Central memory CD4-positive, alpha-beta T cell (primary cell): Measurements from ENCODE around the gene RBM10.

Source experiments
- DNase-seq: peaks from one replicate; pipeline ENCODE4 v3.0.0; 2022

RBM10 gene

DNA sequence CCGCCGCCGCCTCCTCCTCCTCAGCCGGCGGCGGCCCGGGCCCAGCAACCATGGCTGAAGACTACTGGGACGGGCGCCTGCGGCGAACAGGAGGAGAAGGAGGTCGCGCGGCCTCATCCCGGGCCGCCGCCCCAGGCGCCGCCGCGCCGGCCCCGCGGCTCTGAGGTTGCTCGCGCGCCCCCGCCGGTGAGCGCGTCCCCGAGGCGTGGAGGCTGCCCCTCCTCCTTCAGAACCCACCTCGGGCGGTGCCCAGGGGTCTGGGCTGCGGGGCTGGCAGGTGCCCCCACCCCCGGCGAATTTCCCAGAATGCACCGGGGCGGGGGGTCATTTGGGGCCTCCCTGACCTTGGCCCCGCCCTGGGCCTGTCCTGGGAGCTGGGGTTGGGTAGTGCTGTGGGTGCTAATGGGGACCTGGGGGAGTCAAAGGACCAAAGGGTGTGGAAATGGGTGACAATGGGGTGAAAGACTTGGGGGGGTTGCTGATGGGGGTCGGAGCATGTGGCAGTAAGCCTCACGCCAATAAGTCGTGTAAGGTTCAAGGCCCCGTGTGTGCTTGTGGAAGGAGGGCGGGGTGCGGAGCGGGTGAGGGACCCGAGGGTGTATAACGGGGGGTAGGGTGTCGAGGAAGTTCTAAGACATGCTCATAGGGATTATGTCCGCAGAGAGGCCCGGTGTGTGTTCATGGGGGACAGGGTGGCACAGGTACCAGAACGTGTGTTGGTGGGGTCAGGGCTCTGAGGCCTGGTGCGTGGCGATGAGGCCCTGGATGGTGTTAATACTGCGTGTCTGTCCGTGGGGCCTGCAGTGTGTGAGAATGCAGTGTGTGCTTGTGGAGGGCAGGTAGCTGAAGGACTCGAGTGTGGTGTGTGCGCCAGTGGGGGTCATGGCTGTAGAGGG lies 74.1 kb downstream of the RBM10 start:
- DNase-seq = no peak

DNA sequence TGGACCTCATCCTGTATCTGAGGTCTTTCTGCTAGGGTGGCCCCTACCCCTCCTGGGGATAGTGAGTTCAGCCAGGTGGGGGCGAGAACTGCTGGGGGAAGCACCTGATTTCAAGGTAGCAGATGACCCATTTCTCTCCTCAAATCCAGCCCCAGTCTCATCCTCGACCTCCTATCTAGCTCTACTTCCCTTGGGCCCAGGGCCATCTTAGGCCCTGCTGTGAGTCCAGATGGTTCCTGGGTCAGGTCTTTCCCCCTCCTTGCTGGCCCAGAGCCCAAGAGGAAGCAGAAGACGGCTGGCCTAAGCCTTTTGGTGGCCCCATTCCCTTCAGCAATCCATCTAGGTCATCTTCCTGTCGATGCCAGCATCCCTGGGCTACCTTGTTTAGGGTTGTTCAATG lies 76.7 kb downstream of the RBM10 start:
- DNase-seq = no peak

DNA sequence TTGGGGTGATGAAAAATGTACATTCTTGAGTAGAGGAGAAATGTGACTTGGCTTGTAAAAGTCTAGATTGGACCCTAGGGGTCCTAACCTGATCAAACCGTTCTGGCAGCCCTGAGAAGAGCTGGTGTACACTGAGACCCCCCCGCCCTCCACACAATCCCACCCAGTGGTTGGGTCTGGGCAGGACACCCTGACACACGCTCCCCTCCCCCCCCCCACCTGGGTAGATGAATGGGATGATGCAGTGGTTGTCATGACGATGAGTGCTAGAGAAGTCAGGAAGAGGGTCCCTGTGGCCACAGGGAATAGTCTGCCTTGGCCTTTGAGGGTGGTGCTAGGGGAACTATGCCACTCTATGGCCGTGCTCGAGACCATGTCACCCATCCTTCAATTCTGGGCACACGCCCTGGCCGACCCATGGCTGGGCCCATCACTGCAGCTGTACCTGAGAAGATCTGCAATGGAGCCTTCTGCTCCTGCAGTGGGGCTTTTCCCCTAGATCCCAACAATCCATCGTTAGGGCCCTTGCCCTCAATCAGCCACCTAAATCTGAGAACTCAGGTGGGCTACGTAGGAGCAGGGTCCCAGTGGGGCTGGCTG lies 77.8 kb downstream of the RBM10 start:
- DNase-seq = no peak

DNA sequence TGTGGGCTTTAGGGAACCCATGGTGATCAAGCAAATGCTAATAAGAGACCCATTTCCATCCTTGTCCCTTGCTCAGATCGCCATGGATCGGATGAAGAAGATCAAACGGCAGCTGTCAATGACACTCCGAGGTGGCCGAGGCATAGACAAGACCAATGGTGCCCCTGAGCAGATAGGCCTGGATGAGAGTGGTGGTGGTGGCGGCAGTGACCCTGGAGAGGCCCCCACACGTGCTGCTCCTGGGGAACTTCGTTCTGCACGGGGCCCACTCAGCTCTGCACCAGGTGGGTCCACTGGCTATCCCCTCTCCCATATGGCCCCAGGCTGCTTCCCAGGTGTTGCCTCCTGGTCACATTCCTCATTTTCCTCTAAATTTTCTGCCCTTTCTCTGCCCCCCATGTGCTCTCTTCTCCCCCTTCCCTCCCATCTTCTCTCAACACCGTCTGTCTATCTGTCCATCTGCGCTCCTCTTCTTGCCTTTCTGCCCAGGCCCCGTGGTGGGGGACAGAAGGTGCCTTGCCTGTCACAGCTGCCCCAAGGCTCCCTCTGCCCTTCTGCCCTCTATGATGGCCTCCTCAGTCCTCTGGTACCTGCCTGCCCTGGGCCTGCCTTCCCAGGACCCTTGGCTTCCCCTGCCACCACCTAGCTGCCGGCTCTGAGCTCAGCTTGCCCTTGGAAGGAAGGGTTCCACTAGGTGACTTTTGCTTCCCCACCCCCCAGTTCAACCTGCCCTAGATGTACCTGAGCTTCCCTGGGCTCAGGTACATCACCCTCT lies 78.6 kb downstream of the RBM10 start:
- DNase-seq = no peak

DNA sequence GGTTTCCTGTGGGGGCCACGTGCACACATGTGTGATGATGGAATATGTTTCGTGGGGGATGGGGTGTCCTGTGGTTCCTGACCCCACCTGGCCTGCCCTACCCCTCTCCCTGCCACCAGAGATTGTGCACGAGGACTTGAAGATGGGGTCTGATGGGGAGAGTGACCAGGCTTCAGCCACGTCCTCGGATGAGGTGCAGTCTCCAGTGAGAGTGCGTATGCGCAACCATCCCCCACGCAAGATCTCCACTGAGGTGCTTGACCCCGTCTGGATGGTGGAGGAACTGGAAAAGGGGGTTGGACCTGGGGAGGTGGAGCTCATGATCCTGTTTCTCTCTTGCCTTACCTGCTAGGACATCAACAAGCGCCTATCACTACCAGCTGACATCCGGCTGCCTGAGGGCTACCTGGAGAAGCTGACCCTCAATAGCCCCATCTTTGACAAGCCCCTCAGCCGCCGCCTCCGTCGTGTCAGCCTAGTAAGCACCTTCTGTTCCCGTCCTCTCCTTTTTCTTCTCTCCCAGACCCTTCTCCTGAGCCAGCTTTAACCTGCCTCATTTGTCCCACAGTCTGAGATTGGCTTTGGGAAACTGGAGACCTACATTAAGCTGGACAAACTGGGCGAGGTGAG lies 79.4 kb downstream of the RBM10 start:
- DNase-seq = no peak

DNA sequence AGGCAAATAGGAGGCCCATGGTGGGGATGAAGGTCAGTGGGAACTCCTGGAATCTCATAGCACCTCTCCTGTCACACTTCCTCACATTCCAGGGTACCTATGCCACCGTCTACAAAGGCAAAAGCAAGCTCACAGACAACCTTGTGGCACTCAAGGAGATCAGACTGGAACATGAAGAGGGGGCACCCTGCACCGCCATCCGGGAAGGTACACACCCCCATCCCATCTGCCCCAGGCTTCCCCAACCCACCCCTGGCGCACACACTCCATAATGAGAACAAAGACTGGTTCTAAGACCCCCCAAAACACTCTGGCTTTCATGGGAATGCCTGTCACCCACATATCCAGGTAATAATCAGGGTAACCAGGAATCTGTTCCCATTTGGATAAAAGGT lies 79.9 kb downstream of the RBM10 start:
- no peak for DNase-seq

DNA sequence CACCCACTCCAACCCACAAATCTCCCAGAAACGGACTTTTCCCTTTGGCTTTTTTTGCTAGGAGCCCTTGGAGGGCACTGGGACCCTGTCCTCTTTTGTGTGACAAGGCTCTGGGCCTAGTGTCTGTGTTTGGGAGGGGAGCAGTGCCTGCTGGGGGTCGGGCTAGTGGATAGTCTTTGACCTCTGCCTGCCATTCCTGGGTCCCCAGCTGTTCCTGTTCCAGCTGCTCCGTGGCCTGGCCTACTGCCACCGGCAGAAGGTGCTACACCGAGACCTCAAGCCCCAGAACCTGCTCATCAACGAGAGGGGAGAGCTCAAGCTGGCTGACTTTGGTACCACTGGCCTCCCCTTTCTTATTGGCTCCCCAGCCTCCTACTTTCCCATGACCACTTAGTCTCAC lies 81.0 kb downstream of the RBM10 start:
- no peak for DNase-seq

DNA sequence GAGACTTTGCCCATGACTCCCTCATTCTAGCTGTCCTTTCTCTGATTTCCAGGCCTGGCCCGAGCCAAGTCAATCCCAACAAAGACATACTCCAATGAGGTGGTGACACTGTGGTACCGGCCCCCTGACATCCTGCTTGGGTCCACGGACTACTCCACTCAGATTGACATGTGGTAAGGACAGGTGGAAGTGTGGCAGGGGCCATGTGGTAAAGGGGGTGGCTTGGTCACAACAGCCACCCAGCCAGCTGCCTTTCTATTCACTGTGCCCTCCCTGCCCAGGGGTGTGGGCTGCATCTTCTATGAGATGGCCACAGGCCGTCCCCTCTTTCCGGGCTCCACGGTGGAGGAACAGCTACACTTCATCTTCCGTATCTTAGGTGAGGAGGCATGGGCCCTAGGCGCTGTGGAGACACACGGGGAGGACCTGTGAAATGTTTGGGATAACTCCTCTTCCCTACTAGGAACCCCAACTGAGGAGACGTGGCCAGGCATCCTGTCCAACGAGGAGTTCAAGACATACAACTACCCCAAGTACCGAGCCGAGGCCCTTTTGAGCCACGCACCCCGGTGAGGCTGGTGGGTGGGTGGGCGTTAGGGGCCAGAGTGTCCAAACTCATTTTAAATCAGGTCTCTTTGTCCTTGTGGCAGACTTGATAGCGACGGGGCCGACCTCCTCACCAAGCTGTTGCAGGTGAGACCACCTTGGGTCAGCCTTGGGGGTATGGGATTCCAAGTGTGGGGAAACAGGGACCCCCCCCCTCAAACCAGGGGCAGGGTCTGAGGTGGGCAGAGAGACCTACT lies 81.7 kb downstream of the RBM10 start:
- DNase-seq = no peak

DNA sequence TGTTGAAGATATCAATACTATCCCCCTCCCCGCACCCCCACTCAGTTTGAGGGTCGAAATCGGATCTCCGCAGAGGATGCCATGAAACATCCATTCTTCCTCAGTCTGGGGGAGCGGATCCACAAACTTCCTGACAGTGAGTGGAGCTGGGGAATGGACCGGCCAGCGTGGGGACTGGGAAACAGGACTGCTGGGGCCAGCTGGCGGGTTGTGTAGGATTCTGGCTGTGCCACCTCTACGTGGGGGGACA lies 82.2 kb downstream of the RBM10 start:
- DNase-seq = no peak

DNA sequence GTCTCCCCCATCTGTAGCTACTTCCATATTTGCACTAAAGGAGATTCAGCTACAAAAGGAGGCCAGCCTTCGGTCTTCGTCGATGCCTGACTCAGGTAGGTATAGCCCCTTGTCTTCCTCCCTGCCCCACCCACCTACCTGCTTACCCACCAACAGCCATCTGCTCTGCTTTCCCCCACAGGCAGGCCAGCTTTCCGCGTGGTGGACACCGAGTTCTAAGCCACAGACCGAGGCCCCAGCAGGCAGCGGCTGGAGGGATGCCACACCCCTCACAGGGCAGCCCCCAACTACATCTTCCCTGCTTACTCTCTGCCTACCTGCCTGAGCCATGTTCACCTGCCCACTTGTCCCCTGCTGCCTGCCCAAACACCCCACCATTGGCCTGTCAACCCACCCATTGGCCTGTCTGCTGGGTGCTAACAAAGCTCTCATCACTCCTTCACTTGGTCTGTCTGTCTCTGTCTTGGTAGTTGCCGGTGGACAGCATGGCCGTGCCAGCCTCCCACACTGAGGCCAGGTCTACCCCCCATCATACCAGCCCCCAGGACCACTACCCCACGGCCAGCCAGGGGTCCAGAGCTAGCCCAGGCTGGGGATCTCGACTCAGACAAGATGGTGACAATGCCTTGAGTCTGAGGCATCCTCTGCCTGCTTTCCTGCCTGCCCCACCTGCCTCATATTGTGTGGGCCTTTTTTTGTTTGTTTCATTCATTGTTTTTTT lies 83.7 kb downstream of the RBM10 start:
- no peak for DNase-seq

DNA sequence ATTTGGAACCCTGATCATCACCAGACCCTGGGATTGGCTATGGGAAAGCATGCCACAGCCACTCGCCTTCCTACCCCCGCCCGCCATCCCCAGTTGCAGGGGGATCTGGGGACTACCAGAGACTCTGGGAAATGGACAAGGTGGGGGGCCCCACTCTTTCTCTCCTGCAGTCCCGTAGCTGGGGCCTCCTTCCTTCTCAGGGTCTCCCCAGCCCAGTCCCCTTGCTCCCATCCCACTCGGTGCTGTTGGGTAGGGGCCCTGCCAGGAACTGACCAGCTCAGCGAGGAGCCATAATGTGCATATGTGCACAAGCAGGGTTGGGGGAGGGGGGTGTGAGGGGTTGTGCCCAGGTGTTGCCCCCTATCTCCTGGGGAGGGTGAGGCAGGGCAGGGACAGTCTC lies 84.4 kb downstream of the RBM10 start:
- DNase-seq = no peak

DNA sequence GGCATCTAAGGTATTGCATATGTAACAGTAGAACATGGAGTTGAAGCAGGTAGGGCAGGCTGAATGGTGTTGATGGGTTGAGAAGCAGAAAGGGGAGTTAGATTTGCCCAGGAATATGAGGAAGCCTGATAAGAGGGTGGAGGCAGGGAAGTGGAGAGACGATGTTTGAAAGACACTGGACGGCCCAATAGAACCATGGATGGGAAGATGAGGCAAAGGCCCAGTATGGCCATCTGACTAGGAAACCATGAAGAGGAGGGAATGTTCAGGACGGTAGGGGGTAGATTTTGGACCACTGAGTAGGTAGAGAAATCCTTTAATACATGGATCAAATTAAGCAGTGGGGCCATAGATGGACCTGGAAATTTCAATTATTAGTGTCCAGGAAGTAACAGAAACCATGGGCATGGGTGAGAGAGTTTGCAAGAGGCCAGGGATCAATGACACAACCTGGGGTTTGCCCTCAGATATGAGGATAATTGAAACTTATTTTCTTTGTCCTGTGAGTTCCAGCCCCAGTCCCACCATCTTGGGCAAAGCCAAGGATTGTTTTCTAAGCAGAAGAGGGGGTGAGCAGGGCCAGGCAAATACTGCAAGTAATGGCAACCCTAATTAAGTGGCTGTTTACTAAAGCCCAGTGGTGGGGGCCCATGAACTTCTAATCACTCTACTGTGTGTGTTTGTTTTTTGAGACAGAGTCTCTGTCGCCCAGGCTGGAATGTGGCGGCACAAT lies 85.3 kb downstream of the RBM10 start:
- no peak for DNase-seq

DNA sequence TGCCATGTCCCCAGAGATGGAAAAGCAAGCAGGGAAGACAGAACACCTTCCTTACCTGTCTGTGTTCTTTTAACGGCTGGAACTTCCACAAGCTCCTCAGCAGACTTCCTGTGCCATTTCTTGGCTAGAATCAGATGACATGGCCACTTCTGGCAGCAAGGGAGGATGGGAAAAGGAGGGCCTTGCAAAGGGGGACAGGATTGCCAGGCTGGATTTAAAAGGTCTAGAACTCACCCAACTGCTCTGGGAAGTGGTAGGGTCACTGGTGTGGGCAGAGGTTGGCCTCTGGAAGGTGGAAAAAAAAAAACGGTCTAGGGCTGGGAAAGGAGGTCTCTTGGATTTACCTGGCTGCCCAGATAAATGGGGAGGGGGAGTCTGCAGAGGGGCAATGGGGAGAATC lies 86.1 kb downstream of the RBM10 start:
- no peak for DNase-seq

DNA sequence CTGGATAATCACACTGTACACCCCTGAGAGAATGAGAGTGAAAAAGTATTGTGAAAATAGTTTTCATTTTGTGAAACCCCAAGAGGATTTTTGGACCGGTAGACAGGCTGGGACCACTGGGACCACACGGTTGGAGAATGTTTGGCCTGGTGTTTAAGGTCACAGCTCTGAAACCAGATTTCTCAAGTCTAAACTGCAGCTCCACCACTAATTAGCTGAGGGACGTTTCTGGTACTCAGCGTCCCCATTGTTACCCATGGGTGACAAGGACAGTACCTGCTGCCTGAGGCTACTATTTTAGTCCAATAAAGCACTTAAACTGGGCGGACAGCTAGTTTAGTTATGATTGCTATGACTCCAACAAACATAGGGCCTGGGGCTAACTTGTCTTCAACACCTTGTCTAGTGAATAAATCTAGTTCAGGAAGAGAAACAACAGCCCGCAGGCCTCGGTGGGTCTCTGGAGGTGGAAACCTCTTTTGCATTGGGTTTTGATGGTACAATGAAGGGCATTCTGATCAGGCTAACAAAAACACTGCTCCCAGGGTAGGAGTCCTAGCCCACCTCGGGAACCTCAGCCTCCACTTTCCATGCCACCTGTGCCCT lies 87.3 kb downstream of the RBM10 start:
- DNase-seq = no peak

DNA sequence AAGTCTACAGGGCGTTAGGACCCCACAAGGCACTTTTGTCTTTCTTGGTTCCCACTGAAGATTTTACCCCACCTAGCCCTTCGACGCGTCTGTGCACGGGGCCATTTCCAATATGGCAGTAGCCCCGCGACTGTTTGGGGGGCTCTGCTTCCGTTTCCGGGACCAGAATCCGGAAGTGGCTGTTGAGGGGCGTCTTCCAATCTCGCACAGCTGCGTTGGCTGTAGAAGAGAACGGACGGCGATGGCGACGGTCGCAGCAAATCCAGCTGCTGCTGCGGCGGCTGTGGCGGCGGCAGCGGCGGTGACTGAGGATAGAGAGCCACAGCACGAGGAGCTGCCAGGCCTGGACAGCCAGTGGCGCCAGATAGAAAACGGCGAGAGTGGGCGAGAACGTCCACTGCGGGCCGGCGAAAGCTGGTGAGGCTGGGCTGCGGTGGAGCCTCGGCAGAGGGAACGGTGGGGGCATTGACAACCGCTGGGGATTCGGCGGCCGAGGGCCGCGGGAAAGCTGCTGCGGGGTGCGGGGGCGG lies 87.8 kb downstream of the RBM10 start, which contains the start of gene USP11:
USP11 (plus strand) TSS at position 207 of the 530 bp plus-strand sequence; CDS start at position 242, 35 bp downstream.
- DNase-seq = no peak

DNA sequence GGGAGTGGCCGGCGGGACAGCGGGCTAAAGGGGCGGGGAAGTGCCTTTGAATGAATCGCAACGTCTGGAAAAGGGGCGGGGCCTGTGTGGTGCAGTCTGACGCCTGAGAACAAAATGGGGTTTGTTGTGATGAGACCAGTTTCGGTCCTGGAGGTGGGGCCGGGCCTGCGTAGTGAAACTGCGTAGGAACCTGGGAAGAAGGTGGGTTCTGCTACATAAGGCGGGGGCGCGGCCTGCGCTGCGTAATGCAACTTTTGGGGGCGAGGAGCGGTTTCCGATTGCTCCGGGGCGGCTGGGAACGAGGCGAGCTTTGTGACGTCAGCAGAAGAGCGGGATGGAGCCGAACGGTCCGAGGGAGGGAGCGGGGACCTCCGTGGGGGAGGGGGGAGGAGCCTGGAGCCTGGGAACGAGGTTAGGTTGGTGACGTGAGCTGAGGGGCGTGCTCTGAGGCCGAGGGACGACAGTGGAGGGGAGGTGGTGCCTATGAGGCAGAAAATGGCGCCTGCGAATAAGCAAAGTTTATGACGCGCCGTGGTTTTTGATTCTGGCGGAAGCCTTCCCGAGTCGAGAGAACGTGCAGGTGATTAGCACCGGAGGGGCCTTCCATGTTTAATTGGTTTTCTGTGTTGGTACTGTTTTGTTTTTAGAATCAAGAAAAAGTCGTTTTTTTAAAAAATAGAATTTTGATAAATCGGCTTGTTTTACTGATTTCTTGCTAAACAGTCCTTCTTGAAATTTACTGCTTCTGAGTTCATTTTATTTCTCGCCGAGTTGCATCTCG lies 88.5 kb downstream of the RBM10 start:
- peak; percentile 97 for DNase-seq

DNA sequence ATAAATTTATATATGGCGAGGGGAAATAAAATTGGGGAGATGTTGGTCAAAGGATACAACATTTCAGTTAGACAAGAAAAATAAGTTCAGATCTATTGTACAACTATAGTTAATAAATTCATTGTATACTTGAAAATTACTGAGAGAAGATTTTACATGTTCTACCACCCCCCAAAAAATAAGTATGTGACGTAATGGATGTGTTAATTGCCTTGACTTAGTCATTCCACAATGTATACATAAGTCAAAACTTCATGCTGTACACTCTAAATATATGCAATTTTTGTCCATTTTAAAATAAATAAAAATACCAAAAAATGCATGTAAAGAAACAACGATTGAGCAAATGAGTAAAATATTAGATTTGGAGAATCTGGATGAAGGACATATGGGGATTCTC lies 89.6 kb downstream of the RBM10 start:
- no peak for DNase-seq

DNA sequence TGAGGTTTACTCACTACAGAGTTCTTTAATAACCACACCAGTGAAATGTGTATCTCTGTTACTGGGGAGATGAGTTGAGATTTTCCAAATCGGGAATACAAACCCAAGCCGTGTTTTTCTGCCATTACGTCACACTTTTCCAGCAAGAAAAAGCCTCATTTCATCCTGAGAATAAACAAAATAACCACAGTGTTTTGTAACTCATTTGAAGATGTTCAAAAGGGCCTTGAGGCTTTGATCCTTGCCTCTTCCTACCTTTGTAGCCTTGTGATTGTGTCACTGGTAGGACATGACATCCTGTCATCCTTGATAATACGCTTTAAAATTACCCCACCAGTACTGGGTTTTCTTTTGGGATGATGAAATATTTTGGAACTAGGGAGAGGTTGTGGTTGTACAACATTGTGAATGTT lies 90.7 kb downstream of the RBM10 start:
- DNase-seq = no peak
